WTC11 (cell line): ENCODE data around the gene PPP5C. TPM values are rescaled to one million over a fixed set of nuclear protein-coding genes. Genes with fewer than 3 reads are reported as not detected.

Experiments used
- ATAC-seq: fragments of 200-7000 bp; cut with Tn5 transposase; 2 replicates; pipeline ENCODE4 v1.10.0; 2021; ENCODE audit warnings: mild to moderate bottlenecking, moderate library complexity
- CTCF ChIA-PET: fragments of 300-600 bp; sonication (Branson Sonifier 250); formaldehyde crosslinking; loops from one replicate; lab custom pipeline; 2021; ENCODE audit warnings: antibody characterized with exemption; lab: Charles Lee
- POLR2A ChIA-PET: fragments of 350-600 bp; sonication (Branson Sonifier 250); formaldehyde crosslinking; loops from one replicate; lab custom pipeline; 2021; ENCODE audit warnings: antibody characterized with exemption; lab: Charles Lee
- DNase-seq: peaks from one replicate; pipeline ENCODE4 v3.0.0; 2021; ENCODE audit warnings: low spot score
- H3K27ac Mint-ChIP-seq: 2 replicates; pipeline ENCODE4 v1.8.0; 2021; ENCODE audit warnings: mixed read lengths
- H3K27me3 Mint-ChIP-seq: 2 replicates; pipeline ENCODE4 v1.8.0; 2021; ENCODE audit warnings: low read depth, mild to moderate bottlenecking, moderate library complexity, mixed read lengths
- H3K36me3 Mint-ChIP-seq: 2 replicates; pipeline ENCODE4 v1.8.0; 2021; ENCODE audit warnings: mixed read lengths
- H3K4me1 Mint-ChIP-seq: 2 replicates; pipeline ENCODE4 v1.8.0; 2022; ENCODE audit warnings: mixed read lengths
- H3K4me3 Mint-ChIP-seq: 2 replicates; pipeline ENCODE4 v1.8.0; 2021; ENCODE audit warnings: mild to moderate bottlenecking, moderate library complexity, mixed read lengths
- H3K9me3 Mint-ChIP-seq: 2 replicates; pipeline ENCODE4 v1.8.0; 2021; ENCODE audit warnings: mixed read lengths
- ATF2 ChIP-seq: sonication (generic); formaldehyde crosslinking; IDR thresholded peaks from 2 replicates; pipeline ENCODE4 v1.8.1; 2022; ENCODE audit warnings: low read depth, missing genetic modification reagents, borderline replicate concordance
- ATF6 ChIP-seq: sonication (generic); formaldehyde crosslinking; IDR thresholded peaks from 2 replicates; pipeline ENCODE4 v1.8.1; 2023; ENCODE audit warnings: mild to moderate bottlenecking, missing genetic modification reagents
- CBFB ChIP-seq: sonication (generic); formaldehyde crosslinking; IDR thresholded peaks from 2 replicates; pipeline ENCODE4 v1.8.1; 2022; ENCODE audit warnings: mild to moderate bottlenecking, low read depth, missing genetic modification reagents
- E2F1 ChIP-seq: sonication (generic); formaldehyde crosslinking; IDR thresholded peaks from 2 replicates; pipeline ENCODE4 v1.8.0; 2022; ENCODE audit warnings: mild to moderate bottlenecking, missing genetic modification reagents
- EMX1 ChIP-seq: fragments of 250-450 bp; sonication (Bioruptor Pico); IDR thresholded peaks from 2 replicates; pipeline ENCODE4 v1.8.0; 2021; ENCODE audit warnings: mild to moderate bottlenecking
- ETV6 ChIP-seq: sonication (generic); formaldehyde crosslinking; IDR thresholded peaks from 2 replicates; pipeline ENCODE4 v1.8.1; 2022; ENCODE audit warnings: mild to moderate bottlenecking, missing genetic modification reagents
- FOXK1 ChIP-seq: sonication (generic); formaldehyde crosslinking; IDR thresholded peaks from 2 replicates; pipeline ENCODE4 v1.8.0; 2022; ENCODE audit warnings: mild to moderate bottlenecking, moderate library complexity, missing genetic modification reagents
- FOXP4 ChIP-seq: sonication (generic); formaldehyde crosslinking; IDR thresholded peaks from 2 replicates; pipeline ENCODE4 v1.8.0; 2022; ENCODE audit warnings: mild to moderate bottlenecking, missing genetic modification reagents
- HMGA2 ChIP-seq: fragments of 250-450 bp; sonication (Bioruptor Pico); IDR thresholded peaks from 2 replicates; pipeline ENCODE4 v1.4.0; 2021; ENCODE audit warnings: mild to moderate bottlenecking, moderate library complexity
- KAT7 ChIP-seq: sonication (generic); formaldehyde crosslinking; IDR thresholded peaks from 2 replicates; pipeline ENCODE4 v1.8.1; 2023; ENCODE audit warnings: missing genetic modification reagents, mild to moderate bottlenecking, borderline replicate concordance
- NFE2L1 ChIP-seq: sonication (generic); formaldehyde crosslinking; IDR thresholded peaks from 2 replicates; pipeline ENCODE4 v1.8.1; 2023; ENCODE audit warnings: missing genetic modification reagents
- NR1H2 ChIP-seq: sonication (generic); formaldehyde crosslinking; IDR thresholded peaks from 2 replicates; pipeline ENCODE4 v1.9.0; 2021; ENCODE audit warnings: mild to moderate bottlenecking, moderate library complexity, missing genetic modification reagents
- OVOL2 ChIP-seq: fragments of 250-450 bp; sonication (Bioruptor Pico); IDR thresholded peaks from 2 replicates; pipeline ENCODE4 v1.9.0; 2021; ENCODE audit warnings: mild to moderate bottlenecking, borderline replicate concordance
- PREB ChIP-seq: sonication (generic); formaldehyde crosslinking; IDR thresholded peaks from 2 replicates; pipeline ENCODE4 v1.8.1; 2022; ENCODE audit warnings: mild to moderate bottlenecking, missing genetic modification reagents, moderate library complexity, borderline replicate concordance
- PRRX2 ChIP-seq: fragments of 250-450 bp; sonication (Bioruptor Pico); IDR thresholded peaks from 2 replicates; pipeline ENCODE4 v1.8.0; 2021; ENCODE audit warnings: mild to moderate bottlenecking
- USF1 ChIP-seq: sonication (generic); formaldehyde crosslinking; IDR thresholded peaks from 2 replicates; pipeline ENCODE4 v1.8.0; 2022; ENCODE audit warnings: mild to moderate bottlenecking, missing genetic modification reagents
- ZBTB43 ChIP-seq: sonication (generic); formaldehyde crosslinking; IDR thresholded peaks from 2 replicates; pipeline ENCODE4 v1.8.1; 2023; ENCODE audit warnings: mild to moderate bottlenecking, missing genetic modification reagents
- ZNF121 ChIP-seq: sonication (generic); formaldehyde crosslinking; IDR thresholded peaks from 2 replicates; pipeline ENCODE4 v1.8.0; 2023; ENCODE audit warnings: missing genetic modification reagents
- ZNF232 ChIP-seq: sonication (generic); formaldehyde crosslinking; IDR thresholded peaks from 2 replicates; pipeline ENCODE4 v1.8.0; 2022; ENCODE audit warnings: mild to moderate bottlenecking, missing genetic modification reagents
- ZNF263 ChIP-seq: sonication (generic); formaldehyde crosslinking; IDR thresholded peaks from 2 replicates; pipeline ENCODE4 v1.8.1; 2022; ENCODE audit warnings: low read depth, mild to moderate bottlenecking, moderate library complexity, missing genetic modification reagents
- total RNA-seq: library from RNA; stranded (reverse); gene quantifications from 3 replicates; pipeline ENCODE4 v1.2.3, GENCODE V29; 2021

PPP5C gene
- total RNA-seq, 1 experiment from 2014 or later: 107 TPM

- TF ChIP-seq ATF2 (CRISPR knock-in tag) (no peak), PREB (CRISPR knock-in tag) (no peak)
These were observed 41.6 kb downstream of the PPP5C start (continued) for GRCh38 chr19:46388311-46389095.

GRCh38 chr19:46390121-46390858 lies 43.4 kb downstream of the PPP5C start:
- TF ChIP-seq NR1H2 (CRISPR knock-in tag) (no peak), ATF6 (CRISPR knock-in tag) (no peak), PRRX2 (CRISPR knock-in tag) (no peak), FOXP4 (CRISPR knock-in tag) (no peak), ZBTB43 (CRISPR knock-in tag) (no peak), HMGA2 (CRISPR knock-in tag) (no peak), E2F1 (CRISPR knock-in tag) (no peak), FOXK1 (CRISPR knock-in tag) (no peak), NFE2L1 (no peak), EMX1 (no peak), ZNF232 (CRISPR knock-in tag) (no peak), ZNF121 (CRISPR knock-in tag) (no peak), CBFB (CRISPR knock-in tag) (no peak), ETV6 (CRISPR knock-in tag) (no peak), ZNF263 (CRISPR knock-in tag) (no peak), OVOL2 (CRISPR knock-in tag) (no peak), USF1 (CRISPR knock-in tag) (no peak), KAT7 (no peak)
- TF ChIP-seq, all 79 proteins: peak for 0
- ChIA-PET CTCF (interaction anchor here (1.5 to 2.4 kb wide), 2 partner anchors 9 to 17 kb away, joined by 4 to 12 read pairs; no protein-coding TSS in a partner anchor), POLR2A (no interaction called here)
- no peaks in the 10 kb centered on the region for H3K27me3 Mint-ChIP-seq
- H3K4me3 Mint-ChIP-seq: no peak overlapping the region
- no peak for DNase-seq
- H3K36me3 Mint-ChIP-seq: peaks cover 52% of the 10 kb centered on the region
- H3K27ac Mint-ChIP-seq: no peak overlapping the region
- ATAC-seq: peak; percentile 31
- peaks cover 3% of the 10 kb centered on the region for H3K4me1 Mint-ChIP-seq
- H3K9me3 Mint-ChIP-seq: no peaks in the 10 kb centered on the region
